Effector CD8-positive, alpha-beta T cell (primary cell): Measurements from ENCODE around the gene GRHL1.
A peak's percentile ranks its signal among the peaks of the same experiment; 100 is the strongest.

ENCODE experiments used
- DNase-seq: peaks from one replicate; lab custom pipeline; 2025; lab: John Stamatoyannopoulos, UW

Gene GRHL1

GRCh38 chr2:10041711-10042110, 90.2 kb downstream of the GRHL1 start:
- DNase-seq, result no peak

GRCh38 chr2:10042301-10043161, 91.0 kb downstream of the GRHL1 start:
- peak; percentile 12 for DNase-seq

GRCh38 chr2:10043256-10043905, 91.9 kb downstream of the GRHL1 start, which contains the start of gene KLF11:
Gene KLF11, plus strand, starts transcription at chr2:10043550. Its CDS starts 167 bp downstream, at chr2:10043717.
- peak; percentile 71 for DNase-seq

GRCh38 chr2:10043906-10044601, 92.6 kb downstream of the GRHL1 start:
- DNase-seq, result peak; percentile 88

GRCh38 chr2:10045561-10046355, 94.3 kb downstream of the GRHL1 start:
- DNase-seq, result no peak

- DNase-seq, result no peak
These were observed 95.4 kb downstream of the GRHL1 start for GRCh38 chr2:10046931-10047330.

- DNase-seq, result no peak
These were observed 96.4 kb downstream of the GRHL1 start for GRCh38 chr2:10047616-10048500.

- DNase-seq, result no peak
These were observed 97.1 kb downstream of the GRHL1 start for GRCh38 chr2:10048501-10049171.
